ENCODE data around the gene PPP1R3G.

PPP1R3G gene

GRCh38 chr6:5098501-5099270 is 13.5 kb downstream of the PPP1R3G start:
- H3K27me3 ChIP-seq: no peaks in the 10 kb centered on the region
- no peak for TF ChIP-seq CTCF (IDR thresholded peaks at IDR 0.05; ENCODE audit: low read depth, low read length)
- no peaks in the 10 kb centered on the region for H3K36me3 ChIP-seq
- no peak overlapping the region for H3K4me3 ChIP-seq (ENCODE audit: low read depth, low read length)
- no peaks in the 10 kb centered on the region for H3K4me1 ChIP-seq
- H3K9me3 ChIP-seq: no peaks in the 10 kb centered on the region
- no peak for DNase-seq

DNA sequence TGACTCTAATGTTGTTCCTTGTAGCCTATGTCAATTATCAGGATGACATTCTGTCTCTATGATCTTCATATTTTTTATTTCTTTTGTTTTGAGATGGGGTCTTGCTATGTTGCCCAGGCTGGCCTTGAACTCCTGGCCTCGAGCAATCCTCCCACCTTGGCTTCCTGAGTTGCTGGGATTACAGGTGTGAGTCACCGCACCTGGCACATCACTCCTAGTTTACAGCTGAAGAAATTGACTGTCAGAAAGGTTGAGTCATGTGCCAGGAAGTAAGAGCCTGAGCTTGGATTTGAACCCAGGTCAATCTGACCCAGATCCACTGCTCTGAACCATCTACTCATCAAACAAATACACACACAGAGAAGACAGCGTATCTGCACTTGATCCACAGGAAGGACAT is 14.4 kb downstream of the PPP1R3G start:
- no peaks in the 10 kb centered on the region for H3K4me1 ChIP-seq
- no peak overlapping the region for H3K4me3 ChIP-seq (ENCODE audit: low read depth, low read length)
- no peaks in the 10 kb centered on the region for H3K27me3 ChIP-seq
- TF ChIP-seq CTCF (IDR thresholded peaks at IDR 0.05; ENCODE audit: low read depth, low read length): no peak
- H3K9me3 ChIP-seq: no peaks in the 10 kb centered on the region
- no peaks in the 10 kb centered on the region for H3K36me3 ChIP-seq
- DNase-seq: no peak

DNA sequence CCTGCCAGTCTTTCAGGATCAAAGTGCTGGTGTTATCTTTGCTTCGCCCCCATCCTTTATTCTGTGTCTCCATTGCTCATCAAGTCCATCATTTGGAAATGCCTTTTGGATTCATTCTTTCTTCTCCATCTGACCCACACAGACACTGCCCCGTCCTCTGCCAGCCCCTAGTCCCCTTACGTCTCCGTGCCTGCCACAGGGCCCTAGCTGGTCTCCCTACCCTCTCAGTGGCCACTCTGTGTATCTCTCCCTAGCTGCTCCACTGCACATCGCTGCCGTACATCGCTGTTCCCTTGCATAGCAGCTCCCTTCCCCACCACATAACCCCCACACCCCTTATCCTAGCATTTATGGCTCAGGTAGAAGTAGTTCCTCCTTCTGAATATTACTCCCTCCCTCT is 15.7 kb downstream of the PPP1R3G start:
- Histone ChIP-seq H3K27me3 (no peaks in the 10 kb centered on the region), H3K4me1 (no peaks in the 10 kb centered on the region), H3K9me3 (no peaks in the 10 kb centered on the region), H3K4me3 (ENCODE audit: low read depth, low read length) (no peak overlapping the region), H3K36me3 (no peaks in the 10 kb centered on the region)
- no peak for TF ChIP-seq CTCF (IDR thresholded peaks at IDR 0.05; ENCODE audit: low read depth, low read length)
- DNase-seq: no peak

GRCh38 chr6:5102267-5102970 is 17.3 kb downstream of the PPP1R3G start:
- H3K4me3 ChIP-seq (ENCODE audit: low read depth, low read length): no peak overlapping the region
- TF ChIP-seq CTCF (IDR thresholded peaks at IDR 0.05; ENCODE audit: low read depth, low read length): no peak
- no peaks in the 10 kb centered on the region for H3K4me1 ChIP-seq
- no peak for DNase-seq
- H3K9me3 ChIP-seq: no peaks in the 10 kb centered on the region
- no peaks in the 10 kb centered on the region; the same call in none of the 2 replicates for H3K36me3 ChIP-seq
- H3K27me3 ChIP-seq: no peaks in the 10 kb centered on the region

DNA sequence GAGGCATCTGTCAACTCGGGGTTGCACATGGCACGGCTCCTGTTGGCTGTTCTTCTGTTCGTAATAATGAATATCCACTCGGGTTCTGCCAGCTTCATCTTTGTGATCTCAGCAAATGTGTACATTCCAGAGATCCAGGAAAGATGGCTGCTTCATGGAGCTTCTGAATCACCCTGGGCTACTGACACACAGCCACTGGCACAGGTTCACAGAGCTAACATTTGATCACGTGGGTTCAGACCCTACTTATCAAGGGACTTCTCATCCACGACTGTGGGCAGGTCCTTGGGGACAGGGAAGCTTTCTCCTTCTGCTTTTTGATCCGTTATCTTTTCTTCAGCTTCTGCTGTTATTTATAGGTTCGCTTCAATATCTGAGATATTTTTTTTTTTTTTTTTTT is 18.1 kb downstream of the PPP1R3G start:
- Histone ChIP-seq H3K4me1 (no peaks in the 10 kb centered on the region), H3K9me3 (no peaks in the 10 kb centered on the region), H3K36me3 (no peaks in the 10 kb centered on the region; the same call in none of the 2 replicates), H3K27me3 (no peaks in the 10 kb centered on the region), H3K4me3 (ENCODE audit: low read depth, low read length) (no peak overlapping the region)
- no peak for TF ChIP-seq CTCF (IDR thresholded peaks at IDR 0.05; ENCODE audit: low read depth, low read length)
- no peak for DNase-seq

DNA sequence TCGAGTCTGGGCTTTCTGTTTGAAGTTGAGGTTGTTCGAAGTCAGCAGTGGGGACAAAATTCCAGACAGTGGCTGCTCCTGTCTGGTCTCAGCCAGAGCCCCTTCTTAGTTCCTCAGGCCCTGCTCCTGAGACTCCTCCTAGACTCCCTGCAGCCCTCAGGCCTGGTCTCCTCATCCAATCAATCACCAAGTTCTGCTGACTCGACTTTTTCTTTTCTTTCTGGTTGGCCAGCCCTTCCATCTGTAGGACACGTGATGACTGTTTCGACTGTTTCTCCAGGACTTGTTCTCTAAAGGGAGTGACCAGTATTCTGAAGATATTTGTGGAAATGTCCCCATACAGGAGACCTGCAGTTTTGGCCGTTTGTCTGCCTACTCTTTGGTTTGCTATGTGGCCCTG is 19.5 kb downstream of the PPP1R3G start:
- Histone ChIP-seq H3K9me3 (no peaks in the 10 kb centered on the region), H3K27me3 (no peaks in the 10 kb centered on the region), H3K36me3 (no peaks in the 10 kb centered on the region; the same call in none of the 2 replicates), H3K4me1 (no peaks in the 10 kb centered on the region), H3K4me3 (ENCODE audit: low read depth, low read length) (no peak overlapping the region)
- no peak for TF ChIP-seq CTCF (IDR thresholded peaks at IDR 0.05; ENCODE audit: low read depth, low read length)
- no peak for DNase-seq

Measured in BE2C (cell line).